ENCODE measurements around the gene ZNF564.

DNA sequence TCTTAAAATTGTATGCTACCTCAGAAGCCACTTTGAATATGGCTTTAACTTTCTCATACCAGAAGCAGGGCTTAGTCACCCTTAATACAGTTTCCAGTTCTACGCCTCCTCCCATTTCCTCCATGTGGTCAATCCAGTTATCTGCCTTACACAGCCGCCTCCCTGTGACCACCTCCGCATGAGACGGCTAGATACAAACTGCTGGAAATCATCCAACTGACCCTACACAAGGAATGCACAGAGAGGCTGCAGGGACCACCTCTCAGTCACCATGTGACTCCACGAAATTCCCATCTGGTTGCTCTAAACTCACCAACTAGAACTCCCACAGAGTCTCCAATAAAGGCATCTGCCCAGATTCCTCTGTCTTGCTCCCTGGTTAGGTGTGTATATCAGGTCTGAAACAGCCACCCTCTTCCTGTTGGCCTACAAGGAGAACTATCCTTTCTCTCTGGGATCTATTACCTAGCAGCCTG is 6.8 kb downstream of the ZNF564 start:
- no peak for TF ChIP-seq CTCF (IDR thresholded peaks at IDR 0.05)
- no peak for TF ChIP-seq POLR2A (IDR thresholded peaks at IDR 0.05)
